Measurements from ENCODE around the gene FMN1.

DNA sequence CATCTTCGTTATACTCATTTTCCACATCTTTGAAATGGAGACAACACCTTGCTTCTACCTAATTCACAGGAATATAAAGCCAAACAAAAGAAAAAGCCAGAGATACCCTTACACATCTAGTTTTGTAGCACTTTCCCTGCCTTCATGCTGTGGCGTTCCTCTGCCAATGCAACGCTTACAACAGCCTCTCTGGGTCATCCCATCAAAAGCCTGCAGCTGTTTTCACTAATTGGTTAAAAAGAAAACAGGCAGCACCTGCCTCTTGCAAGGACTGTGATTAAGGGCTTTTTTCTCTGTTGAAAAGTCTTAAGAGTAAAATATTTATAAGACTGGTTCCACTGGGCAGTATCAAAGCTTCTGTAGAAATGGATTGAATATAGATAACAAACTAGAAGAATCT lies 120.3 kb downstream of the FMN1 start:
- no peak for TF ChIP-seq NFRKB (IDR thresholded peaks at IDR 0.05)
- TF ChIP-seq TARDBP (IDR thresholded peaks at IDR 0.05), result no peak
- TF ChIP-seq ZNF384 (IDR thresholded peaks at IDR 0.05), result no peak
- no peak for TF ChIP-seq FOXA1 (IDR thresholded peaks at IDR 0.05)
- TF ChIP-seq, protein P1, sequence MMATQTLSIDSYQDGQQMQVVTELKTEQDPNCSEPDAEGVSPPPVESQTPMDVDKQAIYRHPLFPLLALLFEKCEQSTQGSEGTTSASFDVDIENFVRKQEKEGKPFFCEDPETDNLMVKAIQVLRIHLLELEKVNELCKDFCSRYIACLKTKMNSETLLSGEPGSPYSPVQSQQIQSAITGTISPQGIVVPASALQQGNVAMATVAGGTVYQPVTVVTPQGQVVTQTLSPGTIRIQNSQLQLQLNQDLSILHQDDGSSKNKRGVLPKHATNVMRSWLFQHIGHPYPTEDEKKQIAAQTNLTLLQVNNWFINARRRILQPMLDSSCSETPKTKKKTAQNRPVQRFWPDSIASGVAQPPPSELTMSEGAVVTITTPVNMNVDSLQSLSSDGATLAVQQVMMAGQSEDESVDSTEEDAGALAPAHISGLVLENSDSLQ (IDR thresholded peaks at IDR 0.05), result no peak
- no peak for TF ChIP-seq BHLHE40 (IDR thresholded peaks at IDR 0.05; ENCODE audit: borderline replicate concordance)
- TF ChIP-seq ELF4 (IDR thresholded peaks at IDR 0.05), result no peak
- TF ChIP-seq SP1 (IDR thresholded peaks at IDR 0.05), result no peak
- TF ChIP-seq HDGF (IDR thresholded peaks at IDR 0.05; ENCODE audit: borderline replicate concordance), result no peak
- TF ChIP-seq ARNT (IDR thresholded peaks at IDR 0.05), result no peak

Data from HEK293T (cell line).